ENCODE data around the gene TTC27. TPM values are rescaled to one million over a fixed set of nuclear protein-coding genes. Genes with fewer than 3 reads are reported as not detected.
A peak's percentile ranks its signal among the peaks of the same experiment; 100 is the strongest.

Gene TTC27
- total and polyA plus RNA-seq, 2 of the 13 experiments (the other 11 are each of a cell fraction or from before 2014, with no cell fraction given) = 26.7 to 44.7 TPM

- peak; percentile 36; the same call in 1 of the 2 replicates for TF ChIP-seq PPARG (CRISPR knock-in tag; conservative IDR thresholded peaks at IDR 0.05)
- peak; percentile 75 for TF ChIP-seq FOXA3 (CRISPR knock-in tag; IDR thresholded peaks at IDR 0.05)
These were observed 177.6 kb downstream of the TTC27 start (continued) for GRCh38 chr2:32805104-32806095.

GRCh38 chr2:32806857-32807256, 179.0 kb downstream of the TTC27 start:
- ChIA-PET CTCF (ENCODE audit: low intra/inter-chr PET ratio, low total read pairs) (no interaction called here), POLR2A (no interaction called here)
- Histone ChIP-seq H3K4me1 (ENCODE audit: insufficient read depth, low read length) (peaks cover 13% of the 10 kb centered on the region), H3K9ac (ENCODE audit: insufficient read depth, low read depth, low read length) (no peak overlapping the region), H3K27me3 (ENCODE audit: control insufficient read depth in 1 of 2, insufficient read depth in 2 of 2, low read length in 2 of 2) (no peaks in the 10 kb centered on the region), H3K79me2 (ENCODE audit: insufficient read depth, low read length) (no peaks in the 10 kb centered on the region), H4K20me1 (ENCODE audit: insufficient read depth, low read length) (no peaks in the 10 kb centered on the region), H3K4me2 (ENCODE audit: low read depth, low read length) (no peak overlapping the region), H3K9me3 (ENCODE audit: low read length) (no peaks in the 10 kb centered on the region), H2AFZ (ENCODE audit: low read length) (no peak overlapping the region), H3K36me3 (replicated peaks in 1 of 2; ENCODE audit: control insufficient read depth in 1 of 2, insufficient read depth in 2 of 2, low read length in 2 of 2) (peaks cover 1 to 3% of the 10 kb centered on the region in 2 experiments; a peak in 3 of 5 replicates), H3K4me3 (replicated peaks in 1 of 3; ENCODE audit: insufficient read depth in 1 of 3, low read depth in 2 of 3, low read length in 3 of 3) (no peak overlapping the region), H3K27ac (ENCODE audit: extremely low read length, insufficient read depth, low read length) (no peak overlapping the region)
- ATAC-seq (no peak), FAIRE-seq (no peak), DNase-seq (ENCODE audit: low spot score) (no peak)
- no TSS peak for BruUV-seq (replicated peaks)
- 84% methylated on average over 1 of the region's 1 CpG for WGBS (ENCODE audit: low lambda C conversion rate)
- TF ChIP-seq ZNF639 (CRISPR knock-in tag; conservative IDR thresholded peaks at IDR 0.05) (no peak), ZNF777 (CRISPR knock-in tag; IDR thresholded peaks at IDR 0.05) (no peak), PATZ1 (CRISPR knock-in tag; IDR thresholded peaks at IDR 0.05) (no peak), ZNF781 (CRISPR knock-in tag; IDR thresholded peaks at IDR 0.05; ENCODE audit: borderline replicate concordance, not compliant biosample characterization) (no peak), REPIN1 (CRISPR knock-in tag; IDR thresholded peaks at IDR 0.05; ENCODE audit: borderline replicate concordance, low read depth) (no peak), MYNN (CRISPR knock-in tag; IDR thresholded peaks at IDR 0.05; ENCODE audit: low read depth) (no peak), ZBTB10 (CRISPR knock-in tag; IDR thresholded peaks at IDR 0.05; ENCODE audit: borderline replicate concordance) (no peak), ZFP36 (IDR thresholded peaks at IDR 0.05; ENCODE audit: borderline replicate concordance, low read depth, low read length, partially characterized antibody) (no peak), AGO1 (IDR thresholded peaks at IDR 0.05; ENCODE audit: low read depth, low read length, poor library complexity, severe bottlenecking) (no peak)
- intact Hi-C loops (cut with micrococcal nuclease; ENCODE audit: unreplicated experiment) = no loop called here
- in situ Hi-C loops (cut with HindIII; ENCODE audit: extremely low pct_ligation_motif_present, low pct_unique_long_range_greater_than_20kb) = no loop called here

Data from HepG2 (cell line).